CD4-positive, alpha-beta T cell treated with Interleukin-1 beta for 1 hour (primary cell): ENCODE results near the gene AIFM3.

Experiments used
- DNase-seq, 2 donors: peaks; one replicate each; pipeline ENCODE4 v3.0.0-alpha.2; 2020 to 2022

Gene AIFM3

DNA sequence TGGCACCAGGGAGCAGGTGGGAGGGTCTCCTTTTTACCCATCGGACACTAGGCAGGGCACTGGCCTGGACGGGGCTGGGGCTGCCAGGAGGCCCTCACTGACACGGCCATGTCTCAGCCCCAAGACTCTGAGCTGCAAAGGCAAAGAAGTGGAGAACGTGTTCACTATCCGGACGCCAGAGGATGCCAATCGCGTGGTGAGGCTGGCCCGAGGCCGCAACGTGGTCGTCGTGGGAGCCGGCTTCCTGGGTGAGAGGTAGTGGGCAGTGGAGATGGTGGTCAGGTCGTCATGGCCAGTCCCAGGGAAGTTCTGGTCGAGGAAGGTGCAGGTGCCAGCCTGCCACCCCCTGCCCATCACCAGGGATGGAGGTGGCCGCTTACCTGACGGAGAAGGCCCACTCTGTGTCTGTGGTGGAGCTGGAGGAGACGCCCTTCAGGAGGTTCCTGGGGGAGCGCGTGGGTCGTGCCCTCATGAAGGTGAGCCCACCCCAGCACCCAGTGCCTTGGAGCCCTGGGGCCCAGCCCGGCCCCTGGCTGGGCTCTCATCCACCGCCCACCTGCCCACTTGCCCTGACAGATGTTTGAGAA is 9.3 kb downstream of the AIFM3 start:
- no peak for DNase-seq

DNA sequence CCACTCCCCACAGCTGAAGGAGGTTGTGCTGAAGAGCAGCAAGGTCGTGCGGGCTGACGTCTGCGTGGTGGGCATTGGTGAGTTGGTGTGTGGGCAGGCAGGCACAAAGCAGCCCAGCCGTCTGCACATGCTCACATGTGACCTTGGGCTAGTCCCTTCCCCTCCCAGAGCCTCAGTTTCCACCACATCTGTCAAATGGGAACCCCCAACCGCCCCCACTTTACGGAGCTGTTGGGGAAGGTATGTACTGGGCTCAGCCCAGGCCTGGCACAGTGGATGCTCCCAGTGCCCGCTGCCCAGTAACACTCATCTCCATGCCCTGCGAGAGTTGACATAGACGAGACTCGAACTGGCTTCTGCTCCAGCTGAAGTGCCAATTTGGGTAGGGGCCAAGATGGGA is 10.0 kb downstream of the AIFM3 start:
- DNase-seq, result no peak

DNA sequence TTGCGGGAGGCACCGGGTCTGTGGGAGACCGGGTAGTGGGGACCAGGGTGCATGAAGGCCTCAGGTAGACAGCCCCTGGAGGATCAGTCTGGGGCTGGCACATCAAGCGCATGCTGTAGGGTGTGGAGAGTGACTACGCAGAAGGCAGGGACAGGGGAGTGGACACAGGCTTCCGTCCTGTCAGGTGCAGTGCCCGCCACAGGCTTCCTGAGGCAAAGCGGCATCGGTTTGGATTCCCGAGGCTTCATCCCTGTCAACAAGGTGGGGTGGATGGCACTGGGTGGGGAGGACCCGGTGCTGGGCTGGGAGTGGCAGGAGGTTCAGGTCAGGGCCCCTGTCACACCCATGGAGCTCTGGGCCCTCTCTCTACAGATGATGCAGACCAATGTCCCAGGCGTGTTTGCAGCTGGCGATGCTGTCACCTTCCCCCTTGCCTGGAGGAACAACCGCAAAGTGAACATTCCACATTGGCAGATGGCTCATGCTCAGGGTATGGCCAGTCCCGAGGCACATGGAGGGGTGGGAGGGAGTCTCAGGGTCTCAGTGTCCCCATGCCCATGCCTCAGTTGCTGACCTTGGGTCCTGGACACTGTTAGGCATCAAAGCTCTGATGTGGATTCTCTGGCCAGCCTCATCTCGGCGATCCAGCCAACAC is 10.6 kb downstream of the AIFM3 start:
- no peak for DNase-seq

DNA sequence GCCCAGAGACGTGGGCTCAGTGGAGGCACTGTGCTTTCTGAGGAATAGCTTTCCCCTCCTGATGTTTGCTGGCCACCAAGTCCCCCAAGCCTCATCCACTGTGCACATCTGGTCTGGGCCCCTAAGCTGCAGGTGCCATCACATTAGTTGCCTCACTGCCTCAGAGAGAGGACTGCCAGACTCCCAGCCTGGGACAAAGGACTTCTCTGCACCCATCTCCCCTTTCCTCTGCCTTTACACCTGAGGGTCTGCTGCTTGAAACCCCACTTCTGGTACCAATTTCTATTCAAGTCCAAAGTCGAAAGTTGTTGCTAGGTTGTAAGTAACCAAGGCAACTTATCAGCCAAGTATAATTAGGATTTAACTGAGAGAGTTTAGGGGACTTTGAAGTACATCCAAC is 11.4 kb downstream of the AIFM3 start:
- no peak for DNase-seq

DNA sequence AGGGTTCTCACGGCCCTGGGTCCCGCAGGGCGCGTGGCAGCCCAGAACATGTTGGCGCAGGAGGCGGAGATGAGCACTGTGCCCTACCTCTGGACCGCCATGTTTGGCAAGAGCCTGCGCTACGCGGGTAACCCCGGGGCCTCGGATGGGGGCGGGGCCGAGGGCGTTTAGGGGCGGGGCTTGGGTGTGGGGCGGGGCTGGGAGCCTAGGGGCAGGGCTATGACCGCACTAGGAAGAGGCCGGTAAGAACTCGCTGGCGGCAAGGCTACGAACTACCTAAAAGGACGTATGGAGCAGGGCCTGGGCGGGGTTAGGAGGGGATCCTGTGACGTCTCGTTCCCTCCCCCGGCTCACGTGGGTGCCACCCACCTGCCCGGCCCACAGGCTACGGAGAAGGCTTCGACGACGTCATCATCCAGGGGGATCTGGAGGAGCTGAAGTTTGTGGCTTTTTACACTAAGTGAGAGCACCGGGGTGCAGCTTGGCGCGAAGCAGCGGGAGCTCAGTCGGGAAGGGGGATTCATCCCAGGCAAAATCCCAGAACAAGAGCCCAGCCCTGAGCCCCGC is 12.3 kb downstream of the AIFM3 start:
- DNase-seq, result peak; percentile 67 to 87

DNA sequence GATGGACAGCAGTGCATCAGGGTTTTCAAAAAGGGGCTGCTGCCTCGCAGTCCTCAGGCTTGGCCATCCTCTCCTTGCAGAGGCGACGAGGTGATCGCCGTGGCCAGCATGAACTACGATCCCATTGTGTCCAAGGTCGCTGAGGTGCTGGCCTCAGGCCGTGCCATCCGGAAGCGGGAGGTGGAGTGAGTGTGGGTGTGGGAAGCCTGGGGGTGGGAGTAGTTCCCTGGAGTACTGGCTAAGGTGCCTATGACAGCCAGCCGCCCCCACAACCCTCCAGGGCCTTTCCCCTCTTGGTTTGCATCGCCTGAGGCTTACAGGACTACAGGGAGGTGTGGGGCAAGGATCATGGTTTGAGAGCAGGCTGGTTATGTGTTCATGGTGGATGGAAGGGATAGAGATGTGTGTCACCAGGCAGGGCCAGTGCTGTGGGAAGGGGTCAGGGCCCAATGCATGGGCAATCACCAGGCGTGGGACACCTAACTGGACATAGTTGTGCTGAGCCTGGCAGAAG is 12.9 kb downstream of the AIFM3 start:
- no peak for DNase-seq

DNA sequence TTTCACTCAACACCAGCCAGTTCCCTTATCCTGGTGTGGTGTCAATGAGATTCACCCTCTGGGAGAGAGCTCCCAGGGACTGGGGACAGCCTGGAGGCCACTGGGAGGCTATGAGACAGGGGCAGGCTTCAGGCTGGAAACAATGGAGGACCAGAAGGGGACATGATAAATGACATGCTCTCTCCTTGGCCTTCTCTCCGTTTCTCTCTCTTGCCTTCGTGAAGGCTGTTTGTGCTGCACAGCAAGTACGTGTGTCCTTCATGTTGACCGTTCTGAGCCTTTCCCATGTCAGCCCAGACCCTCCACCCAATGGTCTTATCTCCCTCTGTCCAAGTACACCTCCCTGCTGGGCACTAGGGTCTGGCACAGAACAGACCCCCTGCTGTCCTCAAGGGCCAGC is 13.5 kb downstream of the AIFM3 start:
- no peak for DNase-seq

DNA sequence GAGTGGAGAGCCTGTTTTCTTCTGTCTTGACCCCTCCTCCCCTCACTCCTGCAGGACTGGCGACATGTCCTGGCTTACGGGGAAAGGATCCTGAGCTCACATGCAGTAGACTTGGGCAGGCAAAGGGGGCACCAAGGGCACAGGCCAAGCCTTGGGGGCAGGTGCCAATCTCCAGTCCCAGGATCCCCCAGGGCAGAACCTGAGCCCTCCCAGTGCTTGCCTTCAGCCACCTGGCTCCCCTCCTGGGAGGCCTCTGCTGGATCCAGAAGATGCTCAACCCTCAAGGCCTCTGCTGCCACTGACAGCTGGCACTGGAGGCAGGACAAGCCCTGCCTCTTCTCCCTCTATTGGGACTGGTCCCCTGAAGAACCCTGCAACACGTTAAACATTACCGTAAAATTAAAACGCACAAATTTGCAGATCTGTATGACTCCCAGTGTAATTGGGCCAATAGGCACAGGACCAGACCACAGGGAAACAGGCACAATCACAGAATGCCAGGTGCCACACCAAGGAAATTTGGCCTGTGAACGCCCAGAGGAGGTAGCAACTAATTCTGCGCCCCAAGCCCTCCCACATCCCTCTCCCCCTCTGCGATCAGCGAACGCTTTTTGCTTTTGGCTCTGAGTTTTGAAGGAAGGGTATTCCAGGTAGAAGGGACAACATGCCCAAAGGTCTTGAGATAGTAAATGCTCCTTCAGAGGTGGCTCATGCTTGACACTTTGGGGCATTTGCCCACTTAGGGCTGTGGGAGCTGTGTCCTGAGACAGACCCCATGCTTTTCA is 14.1 kb downstream of the AIFM3 start:
- no peak for DNase-seq

DNA sequence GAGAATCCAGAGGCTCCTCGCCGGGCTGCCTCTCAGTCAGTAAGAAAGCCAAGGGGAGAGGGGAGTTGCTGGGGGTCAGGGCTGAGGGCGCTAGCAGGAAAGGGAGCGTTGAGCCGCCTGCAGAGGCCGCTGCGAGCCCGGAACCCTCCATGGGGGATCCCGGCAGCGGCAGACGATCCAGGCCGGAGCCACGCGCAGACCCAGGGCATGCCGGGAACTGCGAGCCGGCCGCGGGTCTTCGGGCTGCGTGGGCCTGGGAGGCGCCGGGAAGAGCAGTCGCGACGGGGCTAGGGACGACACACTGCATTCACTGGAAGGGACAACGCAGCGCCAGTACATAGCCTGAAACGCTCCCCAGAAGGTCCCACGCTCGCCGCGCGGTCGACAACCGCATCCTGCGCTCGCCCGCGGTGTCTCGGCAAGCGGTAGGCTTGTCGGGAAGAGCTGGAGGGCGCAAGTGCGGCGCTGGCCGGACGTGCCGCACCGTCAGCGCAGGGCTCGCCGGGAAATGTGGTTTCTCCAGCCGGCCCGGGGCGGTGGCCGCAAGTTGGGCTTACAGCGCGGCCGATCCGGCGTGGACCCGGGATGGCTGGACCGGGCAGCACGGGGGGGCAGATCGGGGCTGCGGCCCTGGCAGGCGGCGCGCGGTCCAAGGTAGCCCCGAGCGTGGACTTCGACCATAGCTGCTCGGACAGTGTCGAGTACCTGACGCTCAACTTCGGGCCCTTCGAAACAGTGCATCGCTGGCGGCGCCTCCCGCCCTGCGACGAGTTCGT is 14.9 kb downstream of the AIFM3 start, which contains the start of gene LZTR1:
Gene LZTR1, plus strand, starts transcription at position 511 of the 776 bp plus-strand sequence. Its CDS starts 75 bp downstream, at position 586.
- peak; percentile 64 to 76 for DNase-seq

DNA sequence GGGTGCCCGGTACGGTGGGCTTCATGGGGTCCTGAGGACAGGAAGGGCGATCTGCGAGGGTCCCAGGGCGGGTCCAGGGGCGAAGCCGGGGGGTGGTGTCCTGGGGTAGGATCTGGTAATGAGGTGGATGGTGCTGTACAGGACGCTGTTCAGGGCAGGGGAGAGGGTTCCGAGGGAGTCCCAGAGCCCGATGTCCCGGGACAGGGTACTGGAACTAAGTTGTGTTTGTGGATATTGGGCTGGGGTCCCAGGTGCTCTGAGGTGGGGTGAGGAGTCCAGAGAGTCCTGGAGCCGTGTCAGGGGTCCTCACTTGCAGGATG is 15.5 kb downstream of the AIFM3 start:
- DNase-seq, result no peak

DNA sequence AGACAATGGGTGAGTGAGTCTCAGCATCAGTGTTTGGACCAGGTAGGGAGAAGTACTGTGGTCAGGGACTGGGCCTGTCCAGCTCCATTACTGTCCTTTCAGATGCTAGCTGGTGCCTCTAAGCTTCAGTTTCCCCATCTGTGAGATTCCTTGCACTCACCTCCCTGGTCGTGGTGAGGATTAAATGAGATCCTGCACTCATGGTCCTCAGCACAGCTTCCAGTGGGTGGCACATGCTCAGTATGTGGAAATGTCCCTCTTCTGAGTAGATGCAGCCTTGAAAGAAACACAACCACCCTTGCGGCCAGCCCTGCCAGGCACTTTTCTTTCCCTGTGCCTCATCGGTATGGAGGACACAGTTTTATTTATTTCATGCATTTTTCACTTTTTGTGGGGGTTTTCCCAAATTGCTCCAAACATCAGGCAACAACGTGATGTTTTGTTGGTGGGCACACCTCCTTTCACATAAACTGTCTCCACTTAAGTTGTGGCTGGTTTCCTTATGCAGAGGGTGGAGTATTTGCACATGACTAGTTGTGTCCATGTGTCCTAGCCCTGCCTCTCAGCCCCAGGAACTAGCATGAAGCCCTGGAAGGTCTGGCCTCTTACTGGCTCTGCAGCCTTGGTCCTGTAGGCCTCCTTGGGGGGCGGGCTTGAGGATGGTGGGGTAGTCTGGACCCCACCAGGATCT is 16.2 kb downstream of the AIFM3 start:
- DNase-seq, result no peak

DNA sequence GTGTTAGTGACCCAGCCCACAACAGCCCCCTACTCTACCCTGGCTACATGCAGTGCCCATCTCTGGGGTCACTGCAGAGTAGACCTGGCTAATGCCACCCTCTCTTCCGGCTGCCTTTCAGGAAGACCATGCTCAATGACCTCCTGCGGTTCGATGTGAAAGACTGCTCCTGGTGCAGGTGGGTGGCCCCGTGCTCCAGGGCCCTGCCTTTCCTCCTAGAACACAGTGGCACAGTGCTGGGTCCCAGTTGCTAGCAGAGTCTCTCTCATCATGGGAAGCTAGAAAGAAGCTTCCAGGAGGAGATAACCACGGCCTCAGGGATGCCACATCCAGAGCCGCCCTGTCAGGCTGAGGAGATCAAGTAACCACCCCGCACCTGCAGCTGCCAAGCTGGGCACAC is 18.7 kb downstream of the AIFM3 start:
- DNase-seq, result no peak

DNA sequence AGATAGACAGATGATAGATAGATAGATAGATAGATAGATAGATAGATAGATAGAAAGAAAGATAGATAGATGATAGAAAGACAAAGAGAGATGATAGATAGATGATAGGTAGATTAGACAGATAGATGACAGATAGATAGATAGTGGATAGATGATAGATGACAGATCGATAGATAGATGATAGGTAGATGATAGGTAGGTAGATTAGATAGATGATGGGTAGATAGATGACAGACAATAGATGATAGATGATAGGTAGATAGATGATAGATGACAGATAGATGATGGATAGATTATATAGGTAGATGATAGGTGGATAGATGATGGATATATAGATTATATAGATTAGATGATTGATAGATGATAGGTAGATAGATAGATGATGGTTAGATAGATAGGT is 19.3 kb downstream of the AIFM3 start:
- DNase-seq, result no peak

DNA sequence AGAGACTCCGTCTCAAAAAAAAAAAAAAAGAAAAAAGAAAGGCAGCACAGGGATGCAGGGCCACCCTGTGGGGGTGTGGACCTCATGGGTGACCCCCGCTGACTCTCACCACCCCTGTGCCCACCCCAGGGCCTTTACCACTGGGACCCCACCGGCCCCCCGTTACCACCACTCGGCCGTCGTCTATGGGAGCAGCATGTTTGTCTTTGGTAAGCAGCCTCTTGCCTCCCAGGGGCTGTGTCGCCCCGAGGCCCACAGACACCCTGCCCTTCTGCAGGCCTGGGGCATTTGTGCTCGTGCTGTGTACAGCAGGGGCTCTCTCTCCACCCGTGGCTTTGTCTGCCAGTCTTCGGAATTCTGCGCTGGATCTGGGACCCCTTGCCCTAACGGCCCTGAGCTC is 20.3 kb downstream of the AIFM3 start:
- DNase-seq, result no peak

DNA sequence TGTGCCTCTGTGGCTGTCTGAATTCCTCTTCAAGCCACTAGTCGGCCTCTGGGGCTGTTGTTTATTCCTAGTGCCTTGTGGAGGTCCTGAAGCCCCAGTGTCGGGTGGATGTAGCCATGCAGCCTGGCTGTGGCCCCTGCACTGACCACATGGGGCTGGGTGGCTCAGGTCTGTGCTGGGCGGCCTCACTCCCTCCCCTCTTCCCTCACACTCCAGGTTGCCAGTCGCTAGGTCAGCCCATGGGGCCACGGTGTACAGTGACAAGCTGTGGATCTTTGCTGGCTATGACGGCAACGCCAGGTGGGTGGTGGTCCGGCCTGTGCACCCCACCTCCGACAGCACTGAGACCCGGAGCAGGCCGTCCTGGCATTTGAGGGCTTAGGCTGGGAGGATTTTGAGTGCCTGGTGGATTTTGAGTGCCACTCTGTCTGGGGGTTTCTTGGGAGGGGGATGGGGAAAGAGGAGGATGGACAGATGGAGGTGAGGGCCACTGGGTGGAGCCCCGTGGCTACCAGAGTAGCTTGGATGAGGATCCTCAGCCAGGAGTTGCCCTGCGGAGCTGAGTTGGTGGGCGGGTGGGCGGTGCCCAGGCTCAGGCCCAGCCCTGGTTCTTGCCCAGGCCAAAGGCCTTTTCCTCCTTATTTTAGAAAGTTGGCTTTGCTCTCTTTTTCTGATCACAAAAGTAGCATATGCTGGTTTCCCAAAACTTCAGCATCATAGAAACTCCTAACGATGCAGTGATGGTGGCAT is 21.7 kb downstream of the AIFM3 start:
- no peak for DNase-seq

DNA sequence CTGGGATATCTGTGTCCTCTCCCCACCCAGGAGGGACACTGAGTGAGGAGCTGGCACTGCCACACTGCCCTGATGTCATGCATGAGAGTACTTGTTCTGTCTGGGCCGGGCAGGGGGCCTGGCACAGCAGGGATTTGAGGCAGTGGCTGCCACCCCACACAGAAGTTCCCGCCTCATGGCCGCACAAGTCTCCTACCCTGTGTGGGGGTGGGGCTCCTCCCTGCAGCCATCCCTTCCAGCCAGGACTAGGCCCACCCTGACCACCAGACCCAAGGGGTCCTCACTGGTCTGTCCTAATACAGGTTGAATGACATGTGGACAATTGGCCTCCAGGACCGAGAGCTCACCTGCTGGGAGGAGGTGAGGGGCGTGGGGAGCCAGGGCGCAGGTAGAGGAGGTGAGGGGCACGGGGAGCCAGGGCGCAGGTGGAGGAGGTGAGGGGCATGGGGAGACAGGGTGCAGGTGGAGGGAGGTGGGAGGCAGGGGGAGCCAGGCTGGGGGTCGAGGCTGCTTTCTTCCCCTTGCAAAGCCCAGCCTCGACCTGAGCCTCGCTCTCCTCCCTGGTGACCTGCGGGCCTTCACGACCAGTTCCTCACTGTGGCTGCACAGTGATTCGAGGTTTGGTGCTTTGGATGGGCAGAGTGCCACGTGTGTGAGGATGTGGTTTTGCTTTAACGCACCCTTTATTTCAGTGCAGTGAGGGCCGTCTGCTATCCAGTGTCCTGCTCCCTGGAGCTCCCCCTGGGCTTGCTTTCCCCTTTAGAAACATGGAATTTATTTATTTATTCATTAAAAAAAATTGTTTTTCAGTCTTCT is 22.5 kb downstream of the AIFM3 start:
- DNase-seq, result no peak

DNA sequence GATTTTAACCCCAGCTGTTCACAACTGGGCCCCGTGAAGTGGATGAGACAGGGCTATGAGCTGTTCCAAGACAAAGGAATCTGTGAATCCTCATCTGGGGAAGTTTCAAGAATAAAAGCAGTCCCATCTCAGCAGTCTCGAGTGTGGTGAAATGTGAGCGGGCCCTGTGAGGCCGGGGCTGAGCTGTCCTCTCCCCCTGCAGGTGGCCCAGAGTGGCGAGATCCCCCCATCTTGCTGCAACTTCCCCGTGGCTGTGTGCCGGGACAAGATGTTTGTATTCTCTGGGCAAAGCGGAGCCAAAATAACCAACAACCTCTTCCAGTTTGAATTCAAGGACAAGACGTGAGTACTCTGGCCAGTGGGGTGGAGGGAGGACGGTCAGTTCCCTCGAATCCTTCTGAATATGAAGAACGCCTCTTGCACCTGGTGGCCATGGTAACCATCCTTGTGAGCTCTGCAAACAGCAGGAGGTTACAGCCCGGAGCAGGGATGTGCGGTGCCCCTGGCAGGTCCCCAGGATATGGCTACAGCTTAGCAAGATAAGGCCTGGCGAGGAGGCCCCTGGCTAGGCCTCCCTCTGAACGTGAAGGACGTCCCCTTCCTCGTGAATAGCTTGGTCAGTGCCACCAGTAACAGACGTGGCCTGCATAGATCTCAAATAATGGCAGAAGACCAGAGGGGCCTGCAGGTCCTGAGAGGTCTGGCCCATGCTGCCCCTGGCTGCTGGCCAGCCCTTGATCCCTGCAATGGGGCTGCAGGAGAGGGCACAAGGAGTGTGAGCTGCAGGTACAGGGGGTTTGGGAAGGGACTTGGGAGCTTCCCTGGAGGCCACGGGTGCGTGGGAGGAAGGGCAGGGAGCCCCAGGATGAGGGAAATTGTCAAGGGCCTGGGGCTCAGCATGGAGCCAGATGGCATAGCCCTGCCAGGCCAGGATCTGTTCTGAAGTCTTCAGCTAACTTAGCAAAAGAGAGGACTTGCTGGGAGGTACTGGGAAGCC is 23.4 kb downstream of the AIFM3 start:
- DNase-seq, result no peak

DNA sequence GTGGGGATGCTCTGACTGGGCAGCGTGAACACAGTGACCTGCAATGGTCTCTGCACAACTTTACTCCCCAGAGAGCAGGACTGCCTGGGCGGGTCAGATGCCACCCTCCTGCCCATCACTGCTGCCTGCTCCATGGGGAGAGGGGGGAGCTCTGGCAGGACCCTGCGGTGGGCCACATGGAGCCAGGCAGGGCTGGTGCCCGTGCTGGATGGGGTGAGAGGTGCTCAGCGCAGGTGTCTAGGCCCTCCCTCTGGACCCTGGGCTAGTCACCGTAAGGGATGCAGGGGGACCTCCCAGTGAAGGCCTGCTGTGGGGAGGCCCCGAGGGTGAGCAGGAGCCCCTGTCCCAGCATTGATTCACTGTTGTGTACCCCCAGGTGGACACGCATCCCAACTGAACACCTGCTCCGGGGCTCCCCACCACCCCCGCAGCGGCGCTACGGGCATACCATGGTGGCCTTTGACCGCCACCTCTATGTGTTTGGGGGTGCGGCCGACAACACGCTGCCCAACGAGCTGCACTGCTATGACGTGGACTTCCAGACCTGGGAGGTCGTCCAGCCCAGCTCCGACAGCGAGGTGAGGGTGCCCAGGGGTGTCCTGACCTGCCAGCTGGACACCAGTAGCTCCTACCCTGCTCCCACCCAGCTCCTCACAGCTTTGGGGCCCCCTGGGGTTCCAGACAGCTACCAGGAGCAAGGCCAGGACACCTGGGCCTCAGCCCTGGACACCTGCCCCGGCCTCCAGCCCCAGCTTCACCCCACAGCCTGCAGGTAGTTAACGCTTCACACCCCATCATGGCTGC is 24.4 kb downstream of the AIFM3 start:
- no peak for DNase-seq

DNA sequence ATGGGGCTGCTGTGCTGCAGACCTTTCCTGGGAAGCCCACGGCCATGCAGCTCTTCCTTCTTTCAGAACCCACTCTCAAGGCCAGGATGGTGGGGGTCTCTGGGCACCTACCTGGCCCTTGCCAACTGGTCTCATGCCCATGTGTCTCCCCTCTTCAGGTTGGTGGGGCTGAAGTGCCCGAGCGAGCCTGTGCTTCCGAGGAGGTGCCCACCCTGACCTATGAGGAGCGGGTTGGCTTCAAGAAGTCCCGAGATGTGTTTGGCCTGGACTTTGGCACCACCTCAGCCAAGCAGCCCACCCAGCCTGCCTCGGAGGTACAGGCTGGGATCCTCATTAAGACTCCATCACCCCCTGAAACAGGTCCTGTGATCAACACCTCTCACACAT is 25.0 kb downstream of the AIFM3 start:
- no peak for DNase-seq
